ENCODE measurements around the gene OGFOD1. TPM values are rescaled to one million over a fixed set of nuclear protein-coding genes. Genes with fewer than 3 reads are reported as not detected.

The OGFOD1 gene
- total RNA-seq, 1 experiment from 2014 or later: 217 TPM

Other genes starting within 250 kb of the OGFOD1 start
- 296 and 395 TPM in 2 replicates for gene AMFR, start 26.0 kb upstream of the OGFOD1 start, total RNA-seq (2014; rRNA removed; shearing (Covaris generic); ENCODE audit: low replicate concordance)
- 191 and 387 TPM in 2 replicates for gene NUDT21, start 222 bp upstream of the OGFOD1 start, total RNA-seq (2014; rRNA removed; shearing (Covaris generic); ENCODE audit: low replicate concordance)
- gene BBS2, start 68.5 kb downstream of the OGFOD1 start, total RNA-seq (2014; rRNA removed; shearing (Covaris generic); ENCODE audit: low replicate concordance): 99.1 and 141 TPM in 2 replicates
- not detected in 2 replicates for gene MT4, start 113.5 kb downstream of the OGFOD1 start, total RNA-seq (2014; rRNA removed; shearing (Covaris generic); ENCODE audit: low replicate concordance)
- gene MT3, start 138.0 kb downstream of the OGFOD1 start, total RNA-seq (2014; rRNA removed; shearing (Covaris generic); ENCODE audit: low replicate concordance): not detected in 2 replicates
- gene MT2A, start 157.0 kb downstream of the OGFOD1 start, total RNA-seq (2014; rRNA removed; shearing (Covaris generic); ENCODE audit: low replicate concordance): 115 and 538 TPM in 2 replicates
- gene MT1E, start 174.2 kb downstream of the OGFOD1 start, total RNA-seq (2014; rRNA removed; shearing (Covaris generic); ENCODE audit: low replicate concordance): 49.5 and 203 TPM in 2 replicates
- 5.2 and 26.7 TPM in 2 replicates for gene MT1M, start 181.1 kb downstream of the OGFOD1 start, total RNA-seq (2014; rRNA removed; shearing (Covaris generic); ENCODE audit: low replicate concordance)
- gene MT1A, start 187.1 kb downstream of the OGFOD1 start, total RNA-seq (2014; rRNA removed; shearing (Covaris generic); ENCODE audit: low replicate concordance): not detected in 2 replicates
- gene MT1B, start 200.3 kb downstream of the OGFOD1 start, total RNA-seq (2014; rRNA removed; shearing (Covaris generic); ENCODE audit: low replicate concordance): not detected in 2 replicates
- gene MT1F, start 206.4 kb downstream of the OGFOD1 start, total RNA-seq (2014; rRNA removed; shearing (Covaris generic); ENCODE audit: low replicate concordance): not detected in 2 replicates
- gene MT1G, start 216.5 kb downstream of the OGFOD1 start, total RNA-seq (2014; rRNA removed; shearing (Covaris generic); ENCODE audit: low replicate concordance): not detected in 2 replicates
- gene MT1H, start 218.3 kb downstream of the OGFOD1 start, total RNA-seq (2014; rRNA removed; shearing (Covaris generic); ENCODE audit: low replicate concordance): not detected in 2 replicates
- 36.3 and 166 TPM in 2 replicates for gene MT1X, start 230.9 kb downstream of the OGFOD1 start, total RNA-seq (2014; rRNA removed; shearing (Covaris generic); ENCODE audit: low replicate concordance)

Measured in MG63 (cell line).